ENCODE measurements around the gene ATP1B1. TPM values are rescaled to one million over a fixed set of nuclear protein-coding genes. Genes with fewer than 3 reads are reported as not detected.
"Not testable (repeated sequence)": the region's sequence is repeated elsewhere in the genome, so short reads cannot be mapped to it uniquely, and the experiment has no call there.

ATP1B1 gene
- total and polyA plus RNA-seq, 7 experiments from 2014 or later, result 0.54 to 10.6 (median 1.9) TPM

GRCh38 chr1:169125597-169125996, 19.1 kb downstream of the ATP1B1 start:
- H3K27me3 ChIP-seq (ENCODE audit: control insufficient read depth in 2 of 2, insufficient read depth in 2 of 2, low read length in 2 of 2); H3K4me1 ChIP-seq (ENCODE audit: control insufficient read depth in 2 of 2, insufficient read depth in 2 of 2, low read length in 2 of 2); ATAC-seq; H3K4me3 Mint-ChIP-seq; CTCF ChIA-PET; H3K27ac Mint-ChIP-seq; intact Hi-C loops (cut with micrococcal nuclease); H3K4me3 ChIP-seq (ENCODE audit: low read length); H3K27ac ChIP-seq (ENCODE audit: low read depth, low read length); POLR2A ChIA-PET; DNase-seq; H3K4me1 Mint-ChIP-seq; H3K9me3 Mint-ChIP-seq; H3K9me3 ChIP-seq (ENCODE audit: control insufficient read depth in 2 of 3, low read length in 3 of 3); H3K36me3 ChIP-seq (ENCODE audit: control insufficient read depth in 2 of 3, insufficient read depth in 3 of 3, low read length in 3 of 3); H3K27me3 Mint-ChIP-seq: not testable (repeated sequence)
- peaks cover 0 to 29% (median 3%) of the 10 kb centered on the region in 5 donors for H3K36me3 Mint-ChIP-seq

GRCh38 chr1:169126335-169126734, 19.8 kb downstream of the ATP1B1 start:
- H3K4me3 Mint-ChIP-seq, result no peak overlapping the region

DNA sequence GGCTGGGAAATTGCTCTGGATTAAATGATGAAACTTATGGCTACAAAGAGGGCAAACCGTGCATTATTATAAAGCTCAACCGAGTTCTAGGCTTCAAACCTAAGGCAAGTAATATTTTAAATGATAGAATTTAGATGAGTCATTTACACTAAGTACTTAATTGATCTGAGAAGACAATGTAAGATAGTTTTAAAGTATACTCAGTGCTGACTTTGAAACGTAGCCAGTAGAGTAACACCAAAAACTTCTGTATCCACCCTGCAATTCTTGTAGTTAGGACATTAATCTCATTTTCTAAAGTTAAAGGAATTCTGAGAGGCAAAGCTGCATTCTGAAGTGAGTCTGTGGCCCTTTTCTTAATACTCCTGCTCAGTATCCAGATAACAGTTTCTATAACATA, 20.8 kb downstream of the ATP1B1 start:
- intact Hi-C loops (cut with micrococcal nuclease), result no loop called here
- Histone ChIP-seq H3K4me1 (ENCODE audit: control insufficient read depth in 2 of 2, insufficient read depth in 2 of 2, low read length in 2 of 2) (no peaks in the 10 kb centered on the region), H3K27me3 (ENCODE audit: control insufficient read depth in 2 of 2, insufficient read depth in 2 of 2, low read length in 2 of 2) (peaks cover 0 to 2% of the 10 kb centered on the region in 2 donors), H3K9me3 (ENCODE audit: control insufficient read depth in 2 of 3, low read length in 3 of 3) (no peaks in the 10 kb centered on the region), H3K27ac (ENCODE audit: low read depth, low read length) (no peak overlapping the region), H3K36me3 (ENCODE audit: control insufficient read depth in 2 of 3, insufficient read depth in 3 of 3, low read length in 3 of 3) (no peaks in the 10 kb centered on the region), H3K4me3 (ENCODE audit: low read length) (no peak overlapping the region)
- H3K4me3 Mint-ChIP-seq, result no peak overlapping the region
- H3K36me3 Mint-ChIP-seq, result peaks cover 0 to 37% (median 9%) of the 10 kb centered on the region in 5 donors
- DNase-seq (no peak), ATAC-seq (no peak)
- H3K27ac Mint-ChIP-seq, result no peak overlapping the region
- ChIA-PET POLR2A (no interaction called here), CTCF (no interaction called here)
- H3K9me3 Mint-ChIP-seq, result no peaks in the 10 kb centered on the region
- H3K27me3 Mint-ChIP-seq, result no peaks in the 10 kb centered on the region
- no peaks in the 10 kb centered on the region for H3K4me1 Mint-ChIP-seq

More at GRCh38 chr1:169126335-169126734, 19.8 kb downstream of the ATP1B1 start:
- intact Hi-C loops (cut with micrococcal nuclease), result no loop called here
- Mint-ChIP-seq H3K4me1 (peaks cover 0 to 2% (median 0%) of the 10 kb centered on the region in 7 donors), H3K27ac (no peak overlapping the region), H3K9me3 (no peaks in the 10 kb centered on the region), H3K27me3 (no peaks in the 10 kb centered on the region), H3K36me3 (peaks cover 0 to 36% (median 6%) of the 10 kb centered on the region in 5 donors)
- no peak overlapping the region for H3K27ac ChIP-seq (ENCODE audit: low read depth, low read length)
- ATAC-seq (no peak), DNase-seq (no peak)
- H3K27me3 ChIP-seq (ENCODE audit: control insufficient read depth in 2 of 2, insufficient read depth in 2 of 2, low read length in 2 of 2), result peaks cover 0 to 2% of the 10 kb centered on the region in 2 donors
- H3K4me3 ChIP-seq (ENCODE audit: low read length), result no peak overlapping the region
- no peaks in the 10 kb centered on the region for H3K36me3 ChIP-seq (ENCODE audit: control insufficient read depth in 2 of 3, insufficient read depth in 3 of 3, low read length in 3 of 3)
- no peaks in the 10 kb centered on the region for H3K4me1 ChIP-seq (ENCODE audit: control insufficient read depth in 2 of 2, insufficient read depth in 2 of 2, low read length in 2 of 2)
- no peaks in the 10 kb centered on the region for H3K9me3 ChIP-seq (ENCODE audit: control insufficient read depth in 2 of 3, low read length in 3 of 3)
- CTCF ChIA-PET, result no interaction called here
- POLR2A ChIA-PET, result no interaction called here

GRCh38 chr1:169128562-169128961, 22.1 kb downstream of the ATP1B1 start:
- H3K4me1 Mint-ChIP-seq, result peaks cover 0 to 2% (median 0%) of the 10 kb centered on the region in 7 donors
- CTCF ChIA-PET, result no interaction called here
- no peak for ATAC-seq

GRCh38 chr1:169129109-169129784, 22.8 kb downstream of the ATP1B1 start:
- Mint-ChIP-seq H3K36me3 (peaks cover 0 to 41% (median 10%) of the 10 kb centered on the region in 5 donors), H3K4me1 (peaks cover 0 to 5% (median 0%) of the 10 kb centered on the region in 7 donors), H3K27me3 (no peaks in the 10 kb centered on the region), H3K9me3 (no peaks in the 10 kb centered on the region), H3K4me3 (no peak overlapping the region), H3K27ac (no peak overlapping the region)
- H3K27ac ChIP-seq (ENCODE audit: low read depth, low read length), result no peak overlapping the region
- DNase-seq (no peak), ATAC-seq (no peak)
- ChIA-PET CTCF (no interaction called here), POLR2A (no interaction called here)
- no peak overlapping the region for H3K4me3 ChIP-seq (ENCODE audit: low read length)
- H3K27me3 ChIP-seq (ENCODE audit: control insufficient read depth in 2 of 2, insufficient read depth in 2 of 2, low read length in 2 of 2), result peaks cover 0 to 2% of the 10 kb centered on the region in 2 donors
- H3K36me3 ChIP-seq (ENCODE audit: control insufficient read depth in 2 of 3, insufficient read depth in 3 of 3, low read length in 3 of 3), result no peaks in the 10 kb centered on the region
- intact Hi-C loops (cut with micrococcal nuclease), result no loop called here
- no peaks in the 10 kb centered on the region for H3K4me1 ChIP-seq (ENCODE audit: control insufficient read depth in 2 of 2, insufficient read depth in 2 of 2, low read length in 2 of 2)
- H3K9me3 ChIP-seq (ENCODE audit: control insufficient read depth in 2 of 3, low read length in 3 of 3), result no peaks in the 10 kb centered on the region

More at GRCh38 chr1:169128562-169128961, 22.1 kb downstream of the ATP1B1 start:
- no peaks in the 10 kb centered on the region for H3K36me3 ChIP-seq (ENCODE audit: control insufficient read depth in 2 of 3, insufficient read depth in 3 of 3, low read length in 3 of 3)
- peaks cover 0 to 2% of the 10 kb centered on the region in 2 donors for H3K27me3 ChIP-seq (ENCODE audit: control insufficient read depth in 2 of 2, insufficient read depth in 2 of 2, low read length in 2 of 2)
- no peaks in the 10 kb centered on the region for H3K4me1 ChIP-seq (ENCODE audit: control insufficient read depth in 2 of 2, insufficient read depth in 2 of 2, low read length in 2 of 2)
- POLR2A ChIA-PET, result no interaction called here
- H3K9me3 ChIP-seq (ENCODE audit: control insufficient read depth in 2 of 3, low read length in 3 of 3), result no peaks in the 10 kb centered on the region
- no peak overlapping the region for H3K4me3 ChIP-seq (ENCODE audit: low read length)
- H3K9me3 Mint-ChIP-seq, result no peaks in the 10 kb centered on the region
- no peaks in the 10 kb centered on the region for H3K27me3 Mint-ChIP-seq
- no peak for DNase-seq
- H3K27ac ChIP-seq (ENCODE audit: low read depth, low read length), result no peak overlapping the region
- H3K36me3 Mint-ChIP-seq, result peaks cover 0 to 37% (median 10%) of the 10 kb centered on the region in 5 donors
- H3K4me3 Mint-ChIP-seq, result no peak overlapping the region
- peak overlapping the region in 1 of 9 donors; percentile 60 for H3K27ac Mint-ChIP-seq
- intact Hi-C loops (cut with micrococcal nuclease), result no loop called here

- H3K27me3 ChIP-seq (ENCODE audit: control insufficient read depth in 2 of 2, insufficient read depth in 2 of 2, low read length in 2 of 2), result peaks cover 0 to 2% of the 10 kb centered on the region in 2 donors
- no peak overlapping the region for H3K27ac ChIP-seq (ENCODE audit: low read depth, low read length)
- DNase-seq, result no peak
- ChIA-PET POLR2A (no interaction called here), CTCF (no interaction called here)
- Mint-ChIP-seq H3K4me1 (peaks cover 0 to 5% (median 0%) of the 10 kb centered on the region in 7 donors), H3K4me3 (no peak overlapping the region), H3K36me3 (peaks cover 0 to 31% (median 9%) of the 10 kb centered on the region in 5 donors), H3K9me3 (no peaks in the 10 kb centered on the region), H3K27ac (peak overlapping the region in 1 of 9 donors; percentile 44), H3K27me3 (no peaks in the 10 kb centered on the region)
- no peaks in the 10 kb centered on the region for H3K9me3 ChIP-seq (ENCODE audit: control insufficient read depth in 2 of 3, low read length in 3 of 3)
- intact Hi-C loops (cut with micrococcal nuclease), result loop anchor here in 1 of 2 donors (10.0 kb wide), 1 partner anchor 526 kb away; no protein-coding TSS in a partner anchor
- H3K4me1 ChIP-seq (ENCODE audit: control insufficient read depth in 2 of 2, insufficient read depth in 2 of 2, low read length in 2 of 2), result no peaks in the 10 kb centered on the region
- ATAC-seq, result no peak
- no peak overlapping the region for H3K4me3 ChIP-seq (ENCODE audit: low read length)
- H3K36me3 ChIP-seq (ENCODE audit: control insufficient read depth in 2 of 3, insufficient read depth in 3 of 3, low read length in 3 of 3), result no peaks in the 10 kb centered on the region
These were observed 24.2 kb downstream of the ATP1B1 start for GRCh38 chr1:169130683-169131082.
